ENCODE data around the gene RNF8.

RNF8 gene

DNA sequence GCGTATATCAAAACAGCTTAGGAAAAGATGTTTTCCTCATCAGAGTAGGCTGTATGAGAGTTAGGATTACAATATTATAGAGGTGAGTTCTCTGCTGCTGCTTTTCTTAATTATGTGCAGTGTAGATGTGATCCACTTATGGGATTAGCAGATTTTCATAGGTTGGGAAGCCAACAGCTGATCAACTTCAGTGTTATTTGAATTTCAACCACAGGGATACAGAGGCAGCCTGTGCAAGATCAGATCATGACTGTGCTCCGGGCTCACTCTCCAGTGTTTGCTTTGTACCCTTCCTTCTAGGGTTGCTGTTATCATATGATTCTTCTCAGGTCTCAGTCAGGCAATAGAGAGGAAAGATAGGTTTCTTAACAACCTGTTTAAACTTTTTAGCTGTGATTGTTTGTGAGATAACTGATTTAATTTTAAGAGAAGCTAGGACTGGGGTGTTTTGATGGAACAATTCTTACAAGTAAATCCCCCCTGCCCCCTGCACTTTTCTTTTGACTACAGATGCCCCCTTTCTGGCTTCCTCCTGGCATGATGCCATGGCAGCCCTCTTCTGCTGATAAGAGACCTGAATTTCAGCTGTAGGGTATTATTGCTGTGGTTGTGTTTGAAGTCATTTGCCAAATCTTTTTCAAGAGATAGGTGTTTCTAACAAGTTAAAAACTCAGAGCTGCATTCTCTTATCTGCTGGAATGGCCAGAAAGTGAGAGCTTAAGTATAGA lies 8.5 kb downstream of the RNF8 start:
- DNase-seq: no peak

GRCh38 chr6:37365791-37366190 lies 12.0 kb downstream of the RNF8 start:
- DNase-seq: no peak

GRCh38 chr6:37366910-37367309 lies 13.1 kb downstream of the RNF8 start:
- DNase-seq: no peak

DNA sequence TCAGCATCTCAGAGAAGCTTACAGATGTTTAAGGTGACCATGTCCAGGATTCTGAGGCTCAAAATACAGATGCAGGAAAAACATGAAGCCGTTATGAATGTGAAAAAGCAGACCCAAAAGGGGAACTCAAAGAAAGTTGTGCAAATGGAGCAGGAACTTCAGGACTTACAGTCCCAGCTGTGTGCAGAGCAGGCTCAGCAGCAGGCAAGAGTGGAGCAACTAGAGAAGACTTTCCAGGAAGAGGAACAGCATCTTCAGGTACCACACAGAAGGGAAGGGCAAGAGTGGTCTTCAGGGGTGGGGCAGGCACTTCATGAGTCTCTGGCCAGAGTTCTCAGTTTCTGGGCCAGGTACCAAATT lies 15.2 kb downstream of the RNF8 start:
- no peak for DNase-seq

GRCh38 chr6:37369321-37370201 lies 15.8 kb downstream of the RNF8 start:
- DNase-seq: no peak

- DNase-seq: peak; percentile 72
Measured at GRCh38 chr6:37371154-37372083, 17.6 kb downstream of the RNF8 start.

DNA sequence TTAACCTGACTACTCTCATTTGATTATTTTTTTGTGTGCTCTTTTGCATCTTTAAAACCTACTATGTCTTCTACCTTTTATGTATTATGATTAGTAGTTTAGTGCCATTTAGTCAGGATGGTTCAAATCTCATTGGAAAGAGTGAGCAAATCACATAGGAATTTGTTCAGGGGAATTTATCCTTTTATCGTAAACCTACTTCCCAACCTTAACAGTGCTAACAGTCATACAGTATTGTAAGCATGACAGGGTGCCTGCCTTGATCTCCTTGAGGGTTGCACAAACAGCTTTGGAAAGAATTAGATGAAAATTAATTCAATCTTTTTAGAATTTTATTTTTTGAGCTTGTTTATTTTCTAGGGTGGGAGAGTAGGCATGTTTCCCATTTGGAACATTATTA lies 18.3 kb downstream of the RNF8 start:
- DNase-seq: no peak

GRCh38 chr6:37373822-37374471 lies 20.2 kb downstream of the RNF8 start:
- peak; percentile 10 for DNase-seq

- no peak for DNase-seq
Measured at GRCh38 chr6:37375376-37375775, 21.6 kb downstream of the RNF8 start.

GRCh38 chr6:37376078-37376743 lies 22.4 kb downstream of the RNF8 start:
- no peak for DNase-seq

- peak; percentile 66 for DNase-seq
Measured at GRCh38 chr6:37381579-37381978, 27.8 kb downstream of the RNF8 start.

DNA sequence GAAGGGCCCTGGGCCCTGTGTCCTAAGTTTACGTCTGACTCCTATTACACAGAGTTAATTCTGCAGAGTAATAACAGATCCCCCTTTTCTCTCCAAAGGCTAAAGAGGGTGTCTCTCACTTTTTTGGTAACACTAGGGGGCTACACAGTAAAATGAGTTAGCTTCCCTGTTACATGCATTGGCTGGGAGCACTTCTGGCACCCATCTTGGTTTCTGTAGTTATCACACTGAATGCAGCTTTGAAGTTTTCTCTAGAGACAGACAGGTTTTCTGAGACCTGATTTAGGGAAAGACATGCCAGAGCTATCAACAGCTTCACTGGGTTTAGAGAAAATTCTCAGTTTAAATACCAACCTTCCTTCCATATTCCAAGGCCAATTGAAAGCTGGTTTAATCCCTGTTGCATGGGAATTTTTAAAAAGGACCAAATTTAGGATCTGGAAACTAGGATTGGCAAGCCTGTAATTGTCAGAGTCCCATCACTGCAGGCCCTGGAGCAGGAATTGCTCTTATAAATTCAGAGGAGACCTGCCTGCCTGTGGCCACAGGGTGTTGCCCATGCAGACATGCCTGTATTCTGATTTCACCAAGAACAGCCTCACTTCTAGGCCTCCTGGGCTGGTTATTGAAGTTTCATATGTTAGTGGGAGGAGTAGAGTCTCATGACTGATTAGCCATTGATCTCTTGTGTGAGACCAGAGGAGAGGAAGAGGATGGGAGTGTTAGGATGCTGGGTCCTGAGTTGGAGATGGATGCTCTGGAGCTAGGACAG lies 29.4 kb downstream of the RNF8 start:
- DNase-seq: no peak

DNA sequence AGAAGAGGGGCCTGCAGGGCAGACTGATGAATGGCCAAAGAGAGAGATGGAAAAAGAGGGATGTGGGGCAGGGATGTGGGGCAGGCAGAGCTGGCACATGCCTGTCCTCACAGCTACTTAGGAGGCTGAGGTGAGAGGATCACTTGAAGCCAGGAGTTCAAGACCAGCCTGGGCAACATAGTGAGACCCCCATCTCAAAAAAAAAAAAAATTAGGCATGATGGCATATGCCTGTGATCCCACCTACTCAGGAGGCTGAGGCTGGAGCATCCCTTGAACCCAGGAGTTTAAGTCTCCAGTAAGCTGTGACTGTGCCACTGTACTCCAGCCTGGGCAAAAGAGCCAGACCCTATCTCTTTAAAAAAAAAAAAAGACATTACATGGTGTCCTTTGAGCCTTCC lies 34.8 kb downstream of the RNF8 start:
- DNase-seq: no peak

DNA sequence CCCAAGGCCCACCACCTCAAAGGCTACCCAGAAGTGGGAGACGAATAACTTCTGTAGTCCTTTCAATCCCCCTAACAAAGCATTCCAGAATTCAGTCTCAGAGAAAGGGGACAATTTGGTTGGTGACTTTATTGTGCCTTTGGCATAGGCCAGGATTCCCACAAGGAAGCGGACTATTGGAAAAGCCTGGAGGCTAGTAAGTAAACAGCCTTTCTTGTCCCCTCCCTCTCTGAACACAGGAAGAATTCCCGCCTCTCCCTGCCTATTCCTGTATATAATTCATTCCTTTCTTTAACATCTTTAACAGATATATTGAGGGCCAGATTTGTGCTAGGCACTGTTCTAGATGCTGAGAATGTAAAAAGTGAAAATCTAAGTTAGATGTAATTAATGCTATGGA lies 36.1 kb downstream of the RNF8 start:
- DNase-seq: no peak

DNA sequence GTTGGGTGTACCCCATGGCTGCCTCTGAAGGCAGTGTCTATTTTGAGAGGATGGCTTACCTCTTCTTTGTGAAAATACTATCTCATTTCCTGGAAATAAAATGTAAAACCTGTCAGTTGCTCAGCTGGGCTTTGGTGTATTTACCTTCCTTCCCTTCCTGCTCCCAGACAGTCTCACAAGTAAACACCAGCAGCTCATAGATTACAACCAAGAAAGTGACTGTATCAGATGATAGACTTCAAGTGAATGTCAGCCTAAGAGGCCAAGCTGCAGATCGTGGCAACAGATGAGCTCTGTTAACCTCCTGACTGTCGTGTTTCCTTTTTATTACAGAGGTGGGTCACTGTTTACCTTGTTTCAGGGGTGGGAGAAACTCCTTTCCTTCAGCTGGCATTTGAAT lies 37.3 kb downstream of the RNF8 start:
- DNase-seq: no peak

- no peak for DNase-seq
Measured at GRCh38 chr6:37392821-37393220, 39.0 kb downstream of the RNF8 start.

DNA sequence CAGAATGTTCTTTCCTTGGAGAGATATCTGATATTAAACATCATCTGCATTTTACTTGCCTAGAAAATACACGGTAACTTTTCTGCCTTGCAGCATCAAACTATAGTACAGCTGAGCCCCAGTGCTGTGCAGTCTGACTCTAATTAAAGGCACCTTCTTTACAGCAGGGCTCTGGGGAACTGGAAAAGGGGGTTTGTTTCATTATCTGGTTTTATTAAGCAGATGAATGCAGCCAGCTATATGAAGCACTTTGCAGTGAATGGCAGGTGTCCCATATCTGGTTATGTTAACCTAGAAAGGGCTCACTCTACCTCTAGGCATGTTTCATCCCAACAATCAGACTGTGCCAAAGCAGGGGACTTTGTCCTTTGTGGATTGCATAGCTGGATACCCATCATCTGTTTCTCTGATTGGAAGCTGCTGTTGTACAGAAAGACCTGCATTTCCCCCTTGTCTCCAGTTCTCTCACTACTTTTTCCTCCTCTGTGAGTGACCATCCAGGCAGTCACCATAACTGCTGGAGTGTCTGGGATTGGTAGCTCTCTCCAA lies 39.7 kb downstream of the RNF8 start:
- DNase-seq: no peak

DNA sequence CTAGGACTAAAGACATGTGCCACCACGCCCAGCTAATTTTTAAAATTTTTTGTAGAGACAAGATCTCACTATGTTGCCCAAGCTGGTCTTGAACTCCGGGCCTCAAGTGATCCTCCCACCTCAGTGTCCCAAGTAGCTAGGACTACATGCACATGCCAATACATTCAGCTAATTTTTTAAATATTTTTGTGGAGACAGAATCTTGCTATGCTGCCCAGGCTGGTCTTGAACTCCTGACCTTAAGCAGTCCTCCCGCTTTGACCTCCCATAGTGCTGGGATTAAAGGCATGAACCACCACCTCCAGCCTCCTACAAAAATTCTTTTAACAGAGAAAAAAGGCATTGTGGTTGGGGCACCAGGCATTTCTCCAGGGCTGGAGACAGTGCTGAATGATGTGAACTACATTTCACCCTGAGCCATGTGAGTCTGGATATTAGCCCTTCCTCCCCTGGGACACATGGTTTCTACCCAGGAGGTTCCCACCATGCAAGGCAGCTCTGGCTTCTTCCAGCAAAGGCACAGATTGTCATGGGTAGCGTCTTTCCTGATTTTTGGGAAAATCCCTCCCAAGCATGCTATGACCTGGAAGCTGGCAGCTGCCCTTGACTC lies 42.9 kb downstream of the RNF8 start:
- DNase-seq: no peak

GRCh38 chr6:37399131-37399530 lies 45.3 kb downstream of the RNF8 start:
- no peak for DNase-seq

DNA sequence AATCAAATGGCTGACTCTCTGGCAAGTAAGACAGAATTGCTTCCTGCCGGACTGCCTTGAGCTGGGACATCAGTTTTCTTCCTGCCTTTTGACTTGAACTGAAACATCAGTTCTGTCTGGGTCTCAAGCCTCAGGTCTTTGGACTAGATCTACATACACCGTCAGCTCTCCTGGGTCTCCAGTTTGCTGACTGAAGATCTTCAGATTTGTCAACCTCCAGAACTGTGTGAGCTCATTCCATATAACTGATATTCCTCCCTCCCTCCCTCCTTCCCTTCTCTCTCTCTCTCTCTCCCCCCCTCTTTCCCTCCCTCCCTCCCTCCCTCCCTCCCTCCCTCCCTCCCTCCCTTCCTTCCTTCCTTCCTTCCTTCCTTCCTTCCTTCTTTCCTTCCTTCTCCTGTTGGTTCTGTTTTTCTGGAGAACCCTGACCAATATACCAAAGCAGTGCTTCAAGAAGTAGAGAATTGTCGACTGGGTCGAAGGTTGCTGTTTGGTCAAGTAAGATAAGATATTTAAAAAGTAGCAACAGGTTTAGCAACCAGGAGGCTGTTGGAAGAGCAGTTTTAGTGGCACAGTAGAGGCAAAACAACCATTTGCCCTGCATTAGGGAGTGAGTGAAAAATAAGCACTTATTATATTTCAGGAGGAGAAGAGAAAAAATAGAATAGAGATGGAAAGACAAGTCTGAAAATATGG lies 46.2 kb downstream of the RNF8 start:
- no peak for DNase-seq
